Brain microvascular endothelial cell (primary cell): ENCODE data around the gene ARID5B.

Experiments used
- DNase-seq: peaks from one replicate; pipeline ENCODE4 v3.0.0-alpha.2; 2020
- H3K27ac ChIP-seq: fragments of 250-450 bp; sonication (Bioruptor Pico); 2 replicates; pipeline ENCODE4 v1.5.1; 2020; ENCODE audit warnings: mild to moderate bottlenecking, moderate library complexity
- H3K27me3 ChIP-seq: fragments of 250-450 bp; sonication (Bioruptor Pico); replicated peaks from 2 replicates; pipeline ENCODE4 v1.5.1; 2020; ENCODE audit warnings: mild to moderate bottlenecking
- H3K36me3 ChIP-seq: fragments of 250-450 bp; sonication (Bioruptor Pico); replicated peaks from 2 replicates; pipeline ENCODE4 v1.5.1; 2020; ENCODE audit warnings: mild to moderate bottlenecking
- H3K4me3 ChIP-seq: 2 replicates; pipeline ENCODE4 v1.5.1; 2011; ENCODE audit warnings: low read depth, mild to moderate bottlenecking, control low read depth, low read length, moderate library complexity
- CTCF ChIP-seq: IDR thresholded peaks from 2 replicates; pipeline ENCODE4 v1.5.1; 2011; ENCODE audit warnings: low read depth, mild to moderate bottlenecking, moderate library complexity, low read length, control low read depth, inconsistent platforms; ENCODE audit errors: missing control alignments
- in situ Hi-C: cut with HindIII; loops from 2 replicates; pipeline ENCODE4 v1.10.0; 2017; ENCODE audit warnings: low sequenced_read_pairs, low pct_ligation_motif_present

The ARID5B gene

GRCh38 chr10:61931620-61932332 lies 30.3 kb downstream of the ARID5B start:
- Histone ChIP-seq H3K4me3 (no peak overlapping the region), H3K27me3 (no peaks in the 10 kb centered on the region), H3K36me3 (no peaks in the 10 kb centered on the region), H3K27ac (no peak overlapping the region)
- DNase-seq: no peak
- no peak for TF ChIP-seq CTCF
- in situ Hi-C loops: no loop called here

DNA sequence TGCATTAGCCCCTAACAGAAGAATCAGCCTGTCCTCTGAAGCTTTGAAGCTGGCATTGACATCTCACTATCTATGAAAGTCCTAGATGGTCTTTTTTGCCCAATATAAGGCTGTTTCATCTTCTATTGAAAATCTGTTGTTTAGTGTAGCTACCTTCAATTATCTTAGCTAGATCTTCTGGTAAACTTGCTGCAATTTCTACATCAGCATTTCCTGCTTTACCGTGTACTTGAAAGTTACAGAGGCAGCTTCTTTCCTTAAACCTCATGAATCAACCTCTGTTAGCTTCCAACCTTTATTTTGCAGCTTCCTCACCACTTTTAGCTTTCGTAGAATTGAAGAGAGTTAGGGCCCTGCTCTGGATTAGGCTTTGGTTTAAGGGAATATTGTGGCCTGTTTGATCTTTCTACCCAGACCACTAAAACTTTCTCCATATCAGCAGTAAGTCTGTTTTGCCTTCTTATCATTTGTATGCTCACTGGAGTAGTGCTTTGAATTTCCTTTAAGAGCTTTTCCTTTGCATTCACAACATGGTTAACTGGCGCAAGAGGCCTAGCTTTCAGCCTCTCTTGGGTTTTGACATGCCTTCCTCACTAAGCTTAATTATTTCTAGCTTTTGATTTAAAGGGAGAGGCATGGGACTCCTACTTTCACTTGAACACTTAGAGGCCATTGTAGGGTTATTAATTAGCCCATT lies 32.5 kb downstream of the ARID5B start:
- no peak for DNase-seq
- H3K27ac ChIP-seq: no peak overlapping the region
- no peaks in the 10 kb centered on the region for H3K27me3 ChIP-seq
- TF ChIP-seq CTCF: no peak
- no peak overlapping the region for H3K4me3 ChIP-seq
- in situ Hi-C loops: no loop called here
- H3K36me3 ChIP-seq: no peaks in the 10 kb centered on the region

GRCh38 chr10:61935077-61935476 lies 33.6 kb downstream of the ARID5B start:
- no peaks in the 10 kb centered on the region for H3K36me3 ChIP-seq
- no peak overlapping the region for H3K27ac ChIP-seq
- no peak overlapping the region for H3K4me3 ChIP-seq
- DNase-seq: no peak
- no peaks in the 10 kb centered on the region for H3K27me3 ChIP-seq
- in situ Hi-C loops: no loop called here
- TF ChIP-seq CTCF: no peak

DNA sequence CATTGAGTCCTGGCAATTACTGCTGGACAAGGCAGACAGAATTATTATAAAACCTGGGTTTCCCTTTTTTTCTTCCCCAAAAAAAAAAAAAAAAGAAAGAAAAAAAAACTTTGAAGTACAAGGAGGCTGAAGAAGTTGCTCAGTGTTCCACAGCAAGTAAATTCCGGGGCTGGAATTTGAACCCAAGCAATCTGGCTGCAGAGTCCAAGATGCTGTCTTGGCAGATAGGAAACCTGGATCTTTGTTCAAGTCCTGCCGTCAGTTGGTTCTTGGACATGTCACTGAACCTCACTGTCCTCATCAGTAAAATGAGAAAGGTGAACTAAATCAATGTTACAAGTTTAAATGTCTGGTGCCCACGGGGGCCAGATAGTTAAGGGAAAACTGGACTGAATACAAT lies 35.3 kb downstream of the ARID5B start:
- no peak overlapping the region for H3K27ac ChIP-seq
- no peak for TF ChIP-seq CTCF
- H3K36me3 ChIP-seq: no peaks in the 10 kb centered on the region
- in situ Hi-C loops: no loop called here
- no peak overlapping the region for H3K4me3 ChIP-seq
- H3K27me3 ChIP-seq: no peaks in the 10 kb centered on the region
- no peak for DNase-seq

DNA sequence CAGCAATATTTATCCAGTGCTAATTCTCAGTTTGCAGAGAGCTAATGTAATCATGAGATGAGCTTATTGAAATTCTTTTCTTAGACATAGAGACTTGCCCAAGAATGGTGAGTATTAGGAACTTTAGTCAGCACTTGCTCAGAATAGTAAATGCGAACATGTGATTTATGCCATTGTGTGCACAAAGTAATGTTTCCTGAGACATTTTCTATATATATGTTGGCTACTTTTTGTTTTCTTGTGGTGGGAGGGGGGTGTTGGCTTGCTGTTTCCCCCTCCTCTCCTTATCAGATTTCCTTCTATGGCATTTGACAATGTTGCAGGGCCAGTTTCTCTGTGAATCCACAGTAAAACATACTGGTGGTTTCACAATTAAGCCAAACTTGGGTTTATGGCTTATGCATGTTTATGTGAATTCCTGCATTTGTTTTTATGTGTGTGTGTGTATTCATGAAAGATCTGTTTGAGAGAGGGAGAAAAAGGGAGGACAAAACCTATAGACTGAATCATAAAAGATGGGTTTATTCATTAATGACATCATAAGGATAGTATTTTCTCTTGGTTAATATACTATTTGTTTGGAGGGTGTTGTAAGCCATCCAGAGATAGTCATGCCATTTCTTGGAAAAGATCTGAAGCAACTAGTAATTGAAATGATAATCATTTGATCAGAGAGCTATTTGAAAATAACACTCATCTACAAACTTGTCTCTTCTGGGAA lies 36.3 kb downstream of the ARID5B start:
- in situ Hi-C loops: no loop called here
- H3K4me3 ChIP-seq: no peak overlapping the region
- DNase-seq: no peak

More for the DNA sequence above, 36.3 kb downstream of the ARID5B start:
- Histone ChIP-seq H3K36me3 (no peaks in the 10 kb centered on the region), H3K27ac (peak overlapping the region; percentile 26), H3K27me3 (no peaks in the 10 kb centered on the region)
- TF ChIP-seq CTCF: no peak
